UCSD-AML1 (cell line): ENCODE data around the gene NSMCE4A.
"Not testable (repeated sequence)": the region's sequence is repeated elsewhere in the genome, so short reads cannot be mapped to it uniquely, and the experiment has no call there.

Experiments used
- DNase-seq: peaks from one replicate; lab custom pipeline; 2025; ENCODE audit not compliant: unreplicated experiment; lab: John Stamatoyannopoulos, UW

NSMCE4A gene

DNA sequence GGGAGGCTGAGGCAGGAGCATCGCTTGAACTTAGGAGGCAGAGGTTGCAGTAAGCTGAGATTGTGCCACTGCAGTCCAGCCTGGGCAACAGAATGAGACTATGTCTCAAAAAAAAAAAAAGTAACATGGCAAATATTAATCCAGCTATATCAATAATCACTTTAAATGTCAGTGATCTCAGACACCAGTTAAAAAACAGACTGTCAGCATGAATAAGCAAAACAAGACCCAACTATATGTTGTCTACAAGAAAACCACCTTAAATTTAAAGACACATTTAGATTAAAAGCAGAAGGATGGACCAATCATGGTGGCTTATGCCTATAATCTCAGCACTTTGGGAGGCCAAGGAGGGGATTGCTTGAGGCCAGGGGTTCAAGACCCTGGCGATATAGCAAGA is 38.7 kb downstream of the NSMCE4A start:
- DNase-seq: no peak

- no peak for DNase-seq
Observed at GRCh38 chr10:121935702-121936101, 39.3 kb downstream of the NSMCE4A start.

DNA sequence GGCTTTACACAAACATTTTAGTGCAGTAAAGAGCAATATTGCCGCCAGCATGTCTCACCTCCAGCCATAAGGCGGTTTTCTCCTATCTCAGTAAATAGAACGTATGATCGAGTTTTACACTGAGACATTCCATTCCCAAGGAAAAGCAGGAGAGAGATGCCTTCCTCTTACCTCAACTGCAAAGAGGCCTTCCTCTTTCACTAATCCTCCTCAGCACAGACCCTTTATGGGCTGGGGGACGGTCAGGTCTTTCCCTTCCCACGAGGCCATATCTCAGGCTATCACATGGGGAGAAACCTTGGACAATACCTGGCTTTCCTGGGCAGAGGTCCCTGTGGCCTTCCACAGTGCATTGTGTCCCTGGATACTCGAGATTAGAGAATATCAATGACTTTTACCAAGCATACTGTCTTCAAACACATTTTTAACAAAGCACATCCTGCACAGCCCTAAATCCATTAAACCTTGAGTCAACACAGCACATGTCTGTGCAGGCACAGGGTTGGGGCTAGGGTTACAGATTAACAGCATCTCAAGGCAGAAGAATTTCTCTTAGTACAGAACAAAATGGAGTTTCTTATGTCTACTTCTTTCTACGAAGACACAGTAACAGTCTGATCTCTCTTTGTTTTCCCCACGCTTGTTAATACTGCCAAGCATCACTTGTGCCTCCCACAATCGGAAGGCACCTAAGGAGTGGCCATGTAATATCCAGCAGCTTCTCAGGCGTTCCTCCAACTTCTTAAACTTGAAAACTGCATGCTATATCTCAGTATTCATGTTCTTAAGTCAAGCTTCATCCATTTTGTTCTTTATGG is 44.5 kb downstream of the NSMCE4A start:
- not testable (repeated sequence) for DNase-seq

DNA sequence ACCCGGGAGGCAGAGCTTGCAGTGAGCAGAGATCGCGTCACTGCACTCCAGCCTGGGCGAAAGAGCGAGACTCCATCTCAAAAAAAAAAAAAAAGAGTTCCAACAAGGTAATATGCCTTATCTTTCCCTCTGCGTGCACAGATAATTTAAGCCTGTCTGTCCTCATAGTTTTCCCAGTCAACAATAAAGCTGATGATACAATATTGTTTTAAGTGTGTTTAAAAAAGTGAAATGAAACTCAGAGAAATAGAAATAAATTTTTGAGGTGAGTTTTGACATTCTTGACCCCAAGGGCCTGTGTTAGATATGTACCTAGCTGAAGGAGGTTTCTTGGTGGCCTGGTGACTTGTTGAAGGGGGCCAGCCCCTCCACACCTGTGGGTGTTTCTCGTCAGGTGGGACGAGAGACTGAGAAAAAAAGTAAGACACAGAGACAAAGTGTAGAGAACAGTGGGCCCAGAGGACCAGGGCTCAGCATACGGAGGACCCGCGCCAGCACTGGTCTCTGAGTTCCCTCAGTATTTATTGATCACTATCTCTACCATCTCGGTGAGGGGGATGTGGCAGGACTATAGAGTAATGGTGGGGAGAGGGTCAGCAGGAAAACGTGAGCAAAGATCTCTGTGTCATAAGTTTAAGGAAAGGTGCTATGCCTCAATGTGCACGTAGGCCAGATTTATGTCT is 45.3 kb downstream of the NSMCE4A start:
- not testable (repeated sequence) for DNase-seq

- DNase-seq: no peak
Observed at GRCh38 chr10:121928528-121928884, 46.5 kb downstream of the NSMCE4A start.

DNA sequence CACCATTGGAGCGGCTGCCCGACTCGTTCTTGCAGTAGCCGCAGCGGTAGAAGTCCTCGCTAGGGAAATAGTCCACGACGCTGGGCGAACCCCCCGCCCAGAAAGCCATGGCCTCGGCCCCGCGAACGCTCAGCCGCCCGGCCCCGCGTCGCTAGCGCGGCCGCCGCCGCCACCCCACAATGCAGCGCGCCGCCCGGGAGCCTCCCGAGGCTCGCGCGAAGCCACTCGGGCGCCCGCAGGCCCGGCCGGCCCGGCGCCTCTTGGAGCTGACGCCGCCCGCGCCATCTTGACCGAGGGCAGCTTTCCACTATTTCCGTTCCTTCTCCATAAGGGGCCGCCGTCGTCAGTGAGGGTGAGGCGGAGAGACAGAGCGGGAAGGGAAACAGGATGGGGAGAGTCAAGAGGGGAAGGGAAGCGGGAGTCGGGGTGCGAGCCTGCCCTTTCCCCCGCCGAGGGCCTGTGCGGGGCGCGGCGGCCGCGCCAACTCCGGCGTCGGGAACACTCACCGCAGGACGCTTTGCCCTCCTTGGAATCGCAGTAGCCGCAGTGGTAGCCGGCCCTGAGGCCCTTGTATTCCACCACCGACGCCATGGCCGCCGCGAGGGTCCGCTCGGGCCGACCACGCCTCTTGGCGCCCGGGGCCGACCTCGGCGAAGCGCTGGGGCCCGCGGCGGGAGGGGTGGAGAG is 47.0 kb downstream of the NSMCE4A start, which contains the start of gene ATE1:
Gene ATE1, minus strand, starts transcription at position 191 of the 687 bp plus-strand sequence. Its CDS starts 82 bp downstream, at position 109.
- DNase-seq: peak; percentile 91

- peak; percentile 70 for DNase-seq
Observed at GRCh38 chr10:121927318-121927840, 47.6 kb downstream of the NSMCE4A start.

DNA sequence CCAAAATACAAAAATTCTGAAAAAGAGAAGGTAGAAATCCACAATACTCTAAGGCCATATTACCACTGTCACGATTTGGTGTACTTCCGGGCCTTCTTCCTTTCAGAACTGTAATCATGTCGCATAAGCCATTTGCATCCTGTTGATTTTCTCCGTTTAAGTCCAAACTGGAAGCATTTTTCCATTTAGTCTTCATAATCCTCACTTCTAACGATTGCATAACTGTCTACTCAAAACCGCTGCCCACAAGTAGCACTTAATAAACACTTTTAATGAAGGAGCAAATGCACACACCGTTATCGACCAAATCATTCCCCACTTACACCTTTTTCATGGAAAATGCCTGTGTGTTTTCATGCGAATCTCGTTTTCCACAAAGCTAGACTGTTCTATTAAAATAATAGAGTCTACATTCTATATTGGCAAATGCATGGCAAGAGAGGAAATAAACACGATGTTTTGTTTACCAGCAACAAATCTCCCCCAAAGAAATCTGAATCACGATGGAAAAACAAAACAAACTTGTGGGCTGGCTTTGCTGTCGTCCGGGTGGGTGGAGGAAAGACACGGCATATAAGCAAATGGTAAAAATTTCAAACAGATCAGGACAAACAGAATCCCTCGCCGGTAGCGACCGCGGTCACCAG is 48.2 kb downstream of the NSMCE4A start:
- no peak for DNase-seq

GRCh38 chr10:121926157-121926556 is 48.9 kb downstream of the NSMCE4A start:
- DNase-seq: no peak

- no peak for DNase-seq
Observed at GRCh38 chr10:121921238-121921931, 53.6 kb downstream of the NSMCE4A start.

DNA sequence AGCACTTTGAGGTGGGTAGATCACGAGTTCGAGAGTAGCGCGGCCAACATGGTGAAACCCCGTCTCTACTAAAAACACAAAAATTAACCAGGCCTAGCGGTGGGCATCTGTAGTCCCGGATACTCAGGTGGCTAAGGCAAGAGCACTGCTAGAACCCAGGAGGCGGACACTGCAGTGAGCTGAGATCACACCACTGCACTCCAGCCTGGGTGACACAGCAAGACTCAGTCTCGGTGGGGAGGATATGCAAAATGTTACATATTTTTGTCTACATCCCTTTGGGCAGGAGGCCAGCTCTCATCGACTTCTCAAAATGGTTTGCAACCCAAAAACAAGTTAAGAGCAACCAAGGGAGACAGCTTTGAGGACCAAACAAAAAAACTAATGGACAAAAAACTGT is 55.4 kb downstream of the NSMCE4A start:
- DNase-seq: no peak

DNA sequence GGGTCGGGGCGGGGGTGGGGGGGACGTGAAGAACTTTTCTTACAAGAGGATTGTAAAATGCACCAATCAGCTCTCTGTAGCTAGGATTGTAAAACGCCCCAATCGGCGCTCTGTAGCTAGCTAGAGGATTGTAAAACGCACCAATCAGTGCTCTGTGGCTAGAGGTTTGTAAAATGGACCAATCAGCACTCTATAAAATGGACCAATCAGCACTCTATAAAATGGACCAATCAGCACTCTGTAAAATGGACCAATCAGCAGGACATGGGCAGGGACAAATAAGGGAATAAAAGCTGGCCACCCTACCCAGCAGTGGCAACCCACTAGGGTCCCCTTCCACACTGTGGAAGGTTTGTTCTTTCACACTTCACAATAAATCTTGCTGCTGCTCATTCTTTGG is 56.2 kb downstream of the NSMCE4A start:
- DNase-seq: not testable (repeated sequence)

DNA sequence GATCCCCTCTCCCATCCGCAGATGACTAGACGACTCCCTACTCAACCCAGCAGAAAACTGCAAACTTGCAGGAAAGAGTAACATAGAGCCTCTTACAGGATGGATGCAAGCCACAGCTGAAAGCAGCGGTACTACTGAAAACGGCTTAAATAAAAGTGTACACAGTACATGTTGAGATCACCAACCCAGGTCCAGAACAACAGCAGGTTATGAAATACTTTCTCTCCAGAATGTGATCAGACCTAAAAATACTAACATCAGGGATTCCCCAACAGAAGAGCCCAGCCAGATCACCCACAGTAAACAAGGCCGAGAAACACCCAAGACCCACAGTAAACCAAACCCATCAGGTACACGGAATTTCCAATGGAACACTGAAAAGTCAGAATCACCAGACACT is 60.4 kb downstream of the NSMCE4A start:
- no peak for DNase-seq

- DNase-seq: no peak
Observed at GRCh38 chr10:121911421-121911697, 63.7 kb downstream of the NSMCE4A start.

DNA sequence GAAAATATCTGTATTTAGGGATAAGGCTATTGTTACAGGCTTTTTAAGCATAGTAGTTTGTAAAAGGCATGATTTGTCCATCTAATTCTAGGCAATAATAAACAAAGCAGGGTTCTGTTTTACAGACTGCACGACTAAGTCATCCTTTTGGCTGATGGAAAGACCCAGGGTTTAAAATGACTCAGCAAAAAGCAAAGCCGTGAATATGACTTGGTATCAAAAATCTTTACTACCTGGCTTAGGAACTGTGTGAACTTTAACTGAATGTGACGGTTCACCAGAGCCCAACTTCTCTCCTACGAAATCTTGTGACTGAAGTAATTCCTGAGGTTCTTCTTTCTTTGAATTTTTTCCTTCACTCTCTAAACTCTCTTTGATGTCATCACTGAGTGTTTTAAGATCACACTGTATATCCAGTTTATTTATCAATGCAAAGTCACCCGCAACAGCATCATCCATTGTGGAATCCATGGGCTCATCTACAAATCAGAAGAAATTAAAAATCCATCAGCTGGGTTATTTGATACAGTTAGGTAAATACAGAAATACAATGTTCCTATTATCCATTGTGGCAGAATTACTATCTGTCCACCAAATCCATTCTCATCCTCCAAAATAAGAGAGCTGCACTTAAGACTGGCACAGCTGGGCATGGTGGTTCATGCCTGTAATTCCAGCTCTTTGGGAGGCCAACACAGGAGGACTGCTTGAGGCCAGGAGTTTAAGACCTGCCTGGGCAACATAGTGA is 64.2 kb downstream of the NSMCE4A start:
- no peak for DNase-seq
